CD4-positive, alpha-beta memory T cell (primary cell): ENCODE data around the gene C20orf141. TPM values are rescaled to one million over a fixed set of nuclear protein-coding genes. Genes with fewer than 3 reads are reported as not detected.
A peak's percentile ranks its signal among the peaks of the same experiment; 100 is the strongest.
"Not testable (repeated sequence)": the region's sequence is repeated elsewhere in the genome, so short reads cannot be mapped to it uniquely, and the experiment has no call there.

ENCODE experiments used
- CTCF ChIA-PET: fragments of 350-600 bp; sonication (Branson Sonifier 250); formaldehyde crosslinking; loops from one replicate; lab custom pipeline; 2021; ENCODE audit warnings: inconsistent platforms; ENCODE audit not compliant: partially characterized antibody; lab: Charles Lee
- POLR2A ChIA-PET: fragments of 350-600 bp; sonication (Branson Sonifier 250); formaldehyde crosslinking; loops from one replicate; lab custom pipeline; 2021; ENCODE audit not compliant: partially characterized antibody; lab: Charles Lee
- DNase-seq, 5 donors: peaks; one replicate each; pipeline versions ENCODE4 v3.0.0 to v3.0.0-alpha.2; 2020 to 2022; ENCODE audit warnings: mixed read lengths in 1 of 5
- H3K27ac ChIP-seq: one replicate; pipeline ENCODE4 v1.7.0; 2013; ENCODE audit warnings: low read depth, low read length
- H3K27me3 ChIP-seq: 2 replicates; pipeline ENCODE4 v1.7.0; 2013; ENCODE audit warnings: mild to moderate bottlenecking, low read length, moderate library complexity; ENCODE audit not compliant: insufficient read depth
- H3K36me3 ChIP-seq: 2 replicates; pipeline ENCODE4 v1.7.0; 2013; ENCODE audit warnings: mild to moderate bottlenecking, low read length, moderate library complexity; ENCODE audit not compliant: insufficient read depth
- H3K4me1 ChIP-seq: 2 replicates; pipeline ENCODE4 v1.7.0; 2013; ENCODE audit warnings: mild to moderate bottlenecking, low read length, moderate library complexity; ENCODE audit not compliant: insufficient read depth
- H3K4me3 ChIP-seq, 2 donors: one replicate each; pipeline ENCODE4 v1.7.0; 2013; ENCODE audit warnings: low read length in 2 of 2, mild to moderate bottlenecking in 1 of 2
- H3K9me3 ChIP-seq, 2 donors: one replicate each; pipeline ENCODE4 v1.7.0; 2013; ENCODE audit warnings: low read length in 2 of 2, control low read depth in 1 of 2; ENCODE audit not compliant: control insufficient read depth in 1 of 2
- H3K27ac Mint-ChIP-seq, 7 donors: one replicate each; pipeline ENCODE4 v1.8.0; 2020 to 2021; ENCODE audit warnings: mixed read lengths in 7 of 7, mild to moderate bottlenecking in 6 of 7, inconsistent platforms in 3 of 7, moderate library complexity in 3 of 7
- H3K27me3 Mint-ChIP-seq, 2 donors: one replicate each; pipeline ENCODE4 v1.8.0; 2020 to 2021; ENCODE audit warnings: mixed read lengths in 2 of 2
- H3K36me3 Mint-ChIP-seq, 2 donors: one replicate each; pipeline ENCODE4 v1.8.0; 2020 to 2021; ENCODE audit warnings: mixed read lengths in 2 of 2, inconsistent platforms in 1 of 2, mild to moderate bottlenecking in 1 of 2
- H3K4me1 Mint-ChIP-seq, 4 donors: one replicate each; pipeline ENCODE4 v1.8.0; 2020 to 2021; ENCODE audit warnings: mixed read lengths in 4 of 4, mild to moderate bottlenecking in 1 of 4
- H3K4me3 Mint-ChIP-seq, 8 donors: one replicate each; pipeline ENCODE4 v1.8.0; 2020 to 2021; ENCODE audit warnings: mixed read lengths in 8 of 8, mild to moderate bottlenecking in 7 of 8, moderate library complexity in 6 of 8, inconsistent platforms in 3 of 8
- H3K9me3 Mint-ChIP-seq, 8 donors: one replicate each; pipeline ENCODE4 v1.8.0; 2020 to 2021; ENCODE audit warnings: mixed read lengths in 8 of 8, mild to moderate bottlenecking in 5 of 8, inconsistent platforms in 3 of 8, moderate library complexity in 1 of 8
- intact Hi-C: fragments of 100-400 bp; cut with micrococcal nuclease; formaldehyde crosslinking; loops from one replicate; pipeline ENCODE4 v1.15.1; 2023
- polyA plus RNA-seq, 2 donors: library from polyadenylated mRNA; unstranded; fragments of 300-500 nt; fragmentation: Illumina TruSeq; gene quantifications; one replicate each; pipeline ENCODE4 v1.2.3, GENCODE V29; 2021
- total RNA-seq, 2 experiments: library from RNA; stranded (reverse); gene quantifications; one replicate each; pipeline ENCODE4 v1.2.3, GENCODE V29; 2021

C20orf141 gene
- total and polyA plus RNA-seq, 4 experiments from 2014 or later = not detected

DNA sequence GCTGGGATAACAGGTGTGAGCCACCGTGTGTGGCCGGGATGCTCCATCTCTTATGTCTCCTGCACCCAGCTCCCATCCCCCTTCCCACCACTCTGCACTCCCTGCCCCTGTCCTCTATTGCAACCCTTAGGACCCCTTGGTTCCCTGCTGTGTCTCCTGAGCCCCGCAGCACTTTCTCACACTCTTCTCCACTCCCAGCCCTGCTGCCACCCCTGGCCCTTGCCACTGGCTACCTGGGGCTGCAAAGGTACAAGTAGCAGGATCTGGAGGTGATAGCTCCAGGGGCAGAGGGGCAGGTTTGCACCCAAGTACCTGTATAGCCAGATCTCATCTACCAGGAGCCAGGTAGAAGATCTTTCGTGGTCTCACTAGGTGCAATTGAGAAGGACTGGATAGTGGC, 7.8 kb upstream of the C20orf141 start:
- POLR2A ChIA-PET = no interaction called here
- no peak overlapping the region for H3K27ac Mint-ChIP-seq
- no peak overlapping the region for H3K27ac ChIP-seq
- intact Hi-C loops = no loop called here
- CTCF ChIA-PET = no interaction called here
- no peaks in the 10 kb centered on the region for H3K9me3 ChIP-seq
- H3K36me3 ChIP-seq = no peaks in the 10 kb centered on the region
- DNase-seq = no peak
- H3K4me1 Mint-ChIP-seq = peaks cover 0 to 9% (median 3%) of the 10 kb centered on the region in 4 donors
- no peak overlapping the region for H3K4me3 Mint-ChIP-seq
- H3K27me3 Mint-ChIP-seq = peaks cover 36 to 49% of the 10 kb centered on the region in 2 donors
- H3K9me3 Mint-ChIP-seq = peaks cover 0 to 10% (median 2%) of the 10 kb centered on the region in 8 donors
- H3K4me3 ChIP-seq = no peak overlapping the region
- H3K36me3 Mint-ChIP-seq = no peaks in the 10 kb centered on the region
- no peaks in the 10 kb centered on the region for H3K4me1 ChIP-seq
- no peaks in the 10 kb centered on the region for H3K27me3 ChIP-seq

DNA sequence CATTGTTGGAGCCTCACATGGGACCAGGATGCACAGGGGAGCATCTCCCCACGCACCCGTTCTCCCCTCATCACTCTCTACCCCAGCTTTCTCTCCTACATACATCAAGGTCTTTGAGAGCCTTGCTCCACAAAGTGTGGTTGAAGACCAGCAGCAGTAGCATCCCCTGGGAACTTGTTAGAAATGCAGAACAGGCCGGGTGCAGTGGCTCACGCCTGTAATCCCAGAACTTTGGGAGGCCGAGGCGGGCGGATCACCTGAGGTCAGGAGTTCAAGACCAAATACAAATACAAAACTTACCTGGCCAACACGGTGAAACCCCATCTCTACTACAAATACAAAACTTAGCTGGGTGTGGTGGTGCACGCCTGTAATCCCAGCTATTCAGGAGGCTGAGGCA, 6.9 kb upstream of the C20orf141 start:
- peaks cover 35 to 48% of the 10 kb centered on the region in 2 donors for H3K27me3 Mint-ChIP-seq
- H3K4me3 ChIP-seq, H3K9me3 ChIP-seq, H3K27ac Mint-ChIP-seq, H3K4me1 ChIP-seq, CTCF ChIA-PET, intact Hi-C loops, DNase-seq, H3K36me3 ChIP-seq, H3K36me3 Mint-ChIP-seq, H3K27me3 ChIP-seq, H3K4me3 Mint-ChIP-seq, H3K27ac ChIP-seq, H3K4me1 Mint-ChIP-seq: not testable (repeated sequence)
- H3K9me3 Mint-ChIP-seq = peaks cover 0 to 17% (median 8%) of the 10 kb centered on the region in 8 donors
- POLR2A ChIA-PET = interaction anchor here (0.6 kb wide), 1 partner anchor 14 kb away, joined by 3 read pairs; no protein-coding TSS in a partner anchor

GRCh38 chr20:2809690-2810089, 5.1 kb upstream of the C20orf141 start:
- CTCF ChIA-PET = no interaction called here
- POLR2A ChIA-PET = no interaction called here

GRCh38 chr20:2812189-2812588, 2.6 kb upstream of the C20orf141 start:
- no peaks in the 10 kb centered on the region for H3K4me1 ChIP-seq
- H3K9me3 Mint-ChIP-seq = peaks cover 0 to 17% (median 9%) of the 10 kb centered on the region in 8 donors
- no peak overlapping the region for H3K4me3 ChIP-seq
- peaks cover 0 to 3% of the 10 kb centered on the region in 2 donors for H3K36me3 Mint-ChIP-seq
- no peak for DNase-seq
- no peak overlapping the region for H3K27ac Mint-ChIP-seq
- H3K27ac ChIP-seq = no peak overlapping the region
- H3K4me1 Mint-ChIP-seq = peaks cover 0 to 4% (median under 1%) of the 10 kb centered on the region in 4 donors
- H3K36me3 ChIP-seq = no peaks in the 10 kb centered on the region
- CTCF ChIA-PET = no interaction called here
- H3K27me3 Mint-ChIP-seq = peaks cover 19 to 31% of the 10 kb centered on the region in 2 donors
- POLR2A ChIA-PET = no interaction called here
- no peak overlapping the region for H3K4me3 Mint-ChIP-seq
- peaks cover 0 to 4% of the 10 kb centered on the region in 2 donors for H3K9me3 ChIP-seq
- intact Hi-C loops = no loop called here
- no peaks in the 10 kb centered on the region for H3K27me3 ChIP-seq

More at GRCh38 chr20:2809690-2810089, 5.1 kb upstream of the C20orf141 start:
- Histone ChIP-seq H3K27me3 (no peaks in the 10 kb centered on the region), H3K4me3 (no peak overlapping the region), H3K36me3 (no peaks in the 10 kb centered on the region), H3K27ac (no peak overlapping the region), H3K4me1 (no peaks in the 10 kb centered on the region), H3K9me3 (peaks cover 0 to 4% of the 10 kb centered on the region in 2 donors)
- Mint-ChIP-seq H3K9me3 (peaks cover 0 to 17% (median 9%) of the 10 kb centered on the region in 8 donors), H3K27me3 (peaks cover 26 to 44% of the 10 kb centered on the region in 2 donors), H3K36me3 (peaks cover 0 to 3% of the 10 kb centered on the region in 2 donors), H3K4me3 (no peak overlapping the region), H3K4me1 (peaks cover 0 to 4% (median under 1%) of the 10 kb centered on the region in 4 donors), H3K27ac (no peak overlapping the region)
- DNase-seq = no peak
- intact Hi-C loops = no loop called here

GRCh38 chr20:2814076-2814475, 711 bp upstream of the C20orf141 start:
- Mint-ChIP-seq H3K4me3 (no peak overlapping the region), H3K4me1 (peaks cover 0 to under 1% (median under 1%) of the 10 kb centered on the region in 4 donors), H3K9me3 (peaks cover 0 to 17% (median 9%) of the 10 kb centered on the region in 8 donors), H3K27me3 (peaks cover 13 to 26% of the 10 kb centered on the region in 2 donors), H3K27ac (no peak overlapping the region), H3K36me3 (peaks cover 0 to 3% of the 10 kb centered on the region in 2 donors)
- Histone ChIP-seq H3K9me3 (peaks cover 0 to 4% of the 10 kb centered on the region in 2 donors), H3K4me1 (no peaks in the 10 kb centered on the region), H3K4me3 (no peak overlapping the region), H3K27ac (no peak overlapping the region), H3K27me3 (no peaks in the 10 kb centered on the region), H3K36me3 (no peaks in the 10 kb centered on the region)
- ChIA-PET POLR2A (no interaction called here), CTCF (no interaction called here)
- no peak for DNase-seq
- intact Hi-C loops = no loop called here

GRCh38 chr20:2815242-2815900, 584 bp downstream of the C20orf141 start:
- peaks cover 15 to 30% of the 10 kb centered on the region in 2 donors for H3K27me3 Mint-ChIP-seq
- ChIA-PET CTCF (no interaction called here), POLR2A (no interaction called here)
- H3K4me1 Mint-ChIP-seq = peaks cover 0 to 8% (median 5%) of the 10 kb centered on the region in 4 donors
- H3K4me3 Mint-ChIP-seq = no peak overlapping the region
- Histone ChIP-seq H3K4me3 (no peak overlapping the region), H3K9me3 (peaks cover 0 to 4% of the 10 kb centered on the region in 2 donors), H3K27me3 (peaks cover 2% of the 10 kb centered on the region), H3K27ac (no peak overlapping the region), H3K36me3 (no peaks in the 10 kb centered on the region), H3K4me1 (no peaks in the 10 kb centered on the region)
- peaks cover 0 to 17% (median 9%) of the 10 kb centered on the region in 8 donors for H3K9me3 Mint-ChIP-seq
- no peak for DNase-seq
- H3K27ac Mint-ChIP-seq = no peak overlapping the region
- intact Hi-C loops = no loop called here
- peaks cover 0 to 3% of the 10 kb centered on the region in 2 donors for H3K36me3 Mint-ChIP-seq

DNA sequence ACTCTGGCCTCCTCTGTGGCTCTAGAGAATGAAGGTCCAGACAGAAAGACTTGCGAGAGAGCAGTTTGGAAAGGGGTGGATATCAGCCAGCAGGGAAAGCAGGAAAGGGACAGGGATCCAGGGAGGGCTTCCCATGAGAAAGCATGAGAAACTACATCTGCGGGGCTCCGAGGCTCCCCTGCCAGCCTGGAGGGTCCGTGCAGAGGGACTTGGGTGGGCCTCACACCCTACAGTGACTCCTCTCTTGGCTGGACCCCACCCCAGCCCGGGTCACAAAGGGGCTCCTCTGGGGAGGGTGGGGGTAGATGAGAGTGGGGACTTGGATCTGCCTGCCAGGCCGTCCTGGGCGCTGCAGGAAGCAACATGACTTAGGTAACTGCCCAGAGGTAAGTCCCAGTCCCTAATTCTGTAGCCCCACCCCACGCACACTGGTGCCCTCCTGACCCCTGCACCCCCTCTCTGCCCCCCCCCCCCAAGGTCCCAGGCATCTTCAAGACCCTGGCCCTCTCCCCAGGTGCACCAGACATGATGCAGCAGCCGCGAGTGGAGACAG, 1.3 kb downstream of the C20orf141 start, which contains the start of gene TMEM239:
TSS of gene TMEM239 (plus strand) at position 335 of the 553 bp plus-strand sequence. CDS start at position 526, 191 bp downstream.
- peaks cover 0 to 4% of the 10 kb centered on the region in 2 donors for H3K9me3 ChIP-seq
- H3K4me1 ChIP-seq = no peaks in the 10 kb centered on the region
- no peak within 1 kb of the TSS for H3K4me3 ChIP-seq
- intact Hi-C loops = no loop called here
- ChIA-PET POLR2A (no interaction called here), CTCF (no interaction called here)
- H3K4me3 Mint-ChIP-seq = no peak within 1 kb of the TSS
- no peak for DNase-seq
- H3K9me3 Mint-ChIP-seq = peaks cover 0 to 16% (median 9%) of the 10 kb centered on the region in 8 donors
- H3K27me3 ChIP-seq = peaks cover 5% of the 10 kb centered on the region
- no peak within 1 kb of the TSS for H3K27ac ChIP-seq
- peaks cover 0 to 12% (median 5%) of the 10 kb centered on the region in 4 donors for H3K4me1 Mint-ChIP-seq
- peaks cover 15 to 27% of the 10 kb centered on the region in 2 donors for H3K27me3 Mint-ChIP-seq
- peaks cover 0 to 3% of the 10 kb centered on the region in 2 donors for H3K36me3 Mint-ChIP-seq
- H3K27ac Mint-ChIP-seq = peak within 1 kb of the TSS in 1 of 7 donors; percentile 70
- H3K36me3 ChIP-seq = no peaks in the 10 kb centered on the region
